ENCODE data around the gene CSTB. TPM values are rescaled to one million over a fixed set of nuclear protein-coding genes. Genes with fewer than 3 reads are reported as not detected.

Gene CSTB
- total RNA-seq, 1 experiment from 2014 or later: 40.7 TPM

DNA sequence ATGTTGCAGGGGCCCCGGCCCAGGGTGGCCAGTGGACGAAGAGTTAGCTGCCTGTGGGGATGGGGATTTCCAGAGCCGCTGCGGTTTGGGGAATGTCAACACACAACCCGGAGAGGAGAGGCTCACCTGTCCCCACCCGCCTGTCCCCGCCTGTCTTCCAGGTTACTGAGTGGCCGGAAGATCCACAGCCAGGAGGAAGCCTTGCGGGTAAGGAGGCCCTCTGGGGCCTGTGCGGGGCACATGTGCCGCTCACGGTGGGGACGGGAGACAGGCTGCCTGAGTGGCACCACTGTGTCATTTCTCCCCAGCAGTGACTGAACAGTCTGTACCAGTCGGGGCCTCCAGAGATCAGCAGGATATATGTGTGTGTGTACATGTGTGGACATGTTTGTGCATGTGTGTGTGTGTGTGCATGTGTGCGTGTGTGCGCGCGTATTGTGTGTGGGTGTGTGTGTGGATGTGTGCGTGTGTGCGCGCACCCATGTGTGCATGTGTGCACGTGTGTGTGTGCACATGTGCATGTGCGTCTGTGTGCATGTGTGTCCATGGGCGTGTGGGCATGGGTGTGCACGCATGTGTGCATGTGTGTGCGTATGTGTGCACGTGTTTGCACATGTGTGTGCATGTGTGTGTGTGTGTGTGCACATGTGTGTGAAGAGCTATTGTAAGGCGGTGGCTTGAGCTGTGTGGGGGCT, 25.6 kb downstream of the CSTB start:
- Histone ChIP-seq H3K4me2 (ENCODE audit: insufficient read depth, insufficient read length, low read length) (no peak overlapping the region), H2BK120ac (ENCODE audit: low read depth, low read length, poor library complexity, severe bottlenecking) (no peak overlapping the region), H3K79me2 (ENCODE audit: insufficient read depth, low read length) (no peaks in the 10 kb centered on the region), H3K4ac (ENCODE audit: low read depth, low read length) (no peak overlapping the region), H2BK15ac (ENCODE audit: low read depth, low read length) (no peak overlapping the region), H3K79me1 (ENCODE audit: insufficient read depth, low read depth, low read length, poor library complexity, severe bottlenecking) (no peaks in the 10 kb centered on the region), H3K9ac (ENCODE audit: extremely low read depth, insufficient read length, low read length) (no peak overlapping the region), H3K18ac (ENCODE audit: insufficient read length, low read depth, low read length) (no peak overlapping the region), H3K4me1 (ENCODE audit: insufficient read depth, low read length) (no peaks in the 10 kb centered on the region), H4K8ac (replicated peaks; ENCODE audit: insufficient read length, low read depth, low read length) (no peak overlapping the region), H3K14ac (ENCODE audit: insufficient read depth, low read length) (no peak overlapping the region), H3T11ph (ENCODE audit: low read length) (no peak overlapping the region), H3K23me2 (ENCODE audit: insufficient read length, low read depth, low read length, poor library complexity, severe bottlenecking) (no peaks in the 10 kb centered on the region), H3K23ac (ENCODE audit: insufficient read length, low read depth, low read length) (no peak overlapping the region), H2AFZ (ENCODE audit: low read length) (no peak overlapping the region), H2BK5ac (ENCODE audit: insufficient read length, low read length) (no peak overlapping the region), H3K56ac (ENCODE audit: insufficient read length, low read depth, low read length) (no peak overlapping the region), H2BK20ac (ENCODE audit: low read depth, low read length, poor library complexity, severe bottlenecking) (no peak overlapping the region), H4K5ac (ENCODE audit: insufficient read length, low read depth, low read length) (no peak overlapping the region), H3K27ac (ENCODE audit: insufficient read length, low read depth, low read length) (no peak overlapping the region), H4K91ac (ENCODE audit: insufficient read length, low read depth, low read length) (no peak overlapping the region), H2BK12ac (ENCODE audit: insufficient read length, low read depth, low read length) (no peak overlapping the region), H4K20me1 (ENCODE audit: control insufficient read depth, insufficient read depth, insufficient read length) (no peaks in the 10 kb centered on the region), H2AK5ac (ENCODE audit: insufficient read length, low read length) (no peak overlapping the region), H3K9me3 (ENCODE audit: control insufficient read depth, low read depth, low read length) (no peaks in the 10 kb centered on the region), H3K27me3 (ENCODE audit: insufficient read depth, low read length) (no peaks in the 10 kb centered on the region)
- no peaks in the 10 kb centered on the region for H3K27me3 Mint-ChIP-seq (ENCODE audit: low read depth)
- peak overlapping the region in 1 of 2 experiments; percentile 61; a peak in 1 of 5 replicates for H3K4me3 Mint-ChIP-seq
- no CpG with 5 or more reads among the region's 28 CpGs for WGBS (ENCODE audit: extremely low coverage, insufficient read length, low lambda C conversion rate)
- TF ChIP-seq CTCF (conservative IDR thresholded peaks at IDR 0.05): no peak
- no peak for DNase-seq
- peaks cover 26 to 75% (median 47%) of the 10 kb centered on the region in 3 experiments for H3K36me3 Mint-ChIP-seq (ENCODE audit: insufficient read depth in 1 of 3, low read depth in 3 of 3)
- H3K4me1 Mint-ChIP-seq: no peaks in the 10 kb centered on the region
- no peaks in the 10 kb centered on the region for H3K9me3 Mint-ChIP-seq
- H3K27ac Mint-ChIP-seq: peak overlapping the region in 1 of 3 experiments; percentile 41; a peak in 3 of 7 replicates
